ENCODE results near the gene SYMPK.

DNA sequence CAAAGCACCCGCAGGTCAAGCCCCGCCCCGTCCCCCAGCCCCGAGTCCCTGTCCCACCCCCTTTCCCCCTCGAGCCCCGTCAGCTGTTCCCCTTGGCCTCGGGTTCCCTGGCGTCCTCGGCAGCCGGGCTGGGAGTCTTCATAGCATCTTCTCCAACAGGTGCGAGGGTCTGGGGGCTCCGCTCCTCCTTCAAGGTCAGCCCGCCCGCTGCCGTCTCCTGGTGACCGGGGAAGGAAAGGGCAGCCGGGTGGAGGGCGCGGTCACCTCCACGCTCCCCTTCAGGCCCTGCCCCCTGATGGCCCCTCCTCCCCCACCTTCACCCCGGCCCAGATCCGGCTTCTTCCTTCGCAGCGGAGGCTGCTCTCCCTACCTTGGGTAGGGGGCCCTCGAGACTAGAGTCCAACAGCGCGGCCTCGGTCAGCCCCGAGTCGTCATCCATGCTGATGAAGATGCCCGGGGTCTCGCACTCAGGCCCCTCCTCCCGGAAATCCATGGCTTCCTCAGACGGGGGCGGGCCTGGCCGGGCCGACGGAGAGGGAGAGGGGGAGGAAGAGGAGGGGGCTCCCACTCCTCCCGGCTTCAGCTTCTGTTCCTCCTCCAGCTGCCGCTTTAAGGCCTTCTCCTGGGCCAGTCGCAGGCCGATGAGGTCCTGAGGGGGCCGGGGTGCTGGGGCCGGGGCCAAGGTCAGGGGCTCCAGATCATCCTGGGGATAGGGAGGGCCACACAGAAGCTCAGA lies 47.3 kb downstream of the SYMPK start:
- TF ChIP-seq, protein P1, sequence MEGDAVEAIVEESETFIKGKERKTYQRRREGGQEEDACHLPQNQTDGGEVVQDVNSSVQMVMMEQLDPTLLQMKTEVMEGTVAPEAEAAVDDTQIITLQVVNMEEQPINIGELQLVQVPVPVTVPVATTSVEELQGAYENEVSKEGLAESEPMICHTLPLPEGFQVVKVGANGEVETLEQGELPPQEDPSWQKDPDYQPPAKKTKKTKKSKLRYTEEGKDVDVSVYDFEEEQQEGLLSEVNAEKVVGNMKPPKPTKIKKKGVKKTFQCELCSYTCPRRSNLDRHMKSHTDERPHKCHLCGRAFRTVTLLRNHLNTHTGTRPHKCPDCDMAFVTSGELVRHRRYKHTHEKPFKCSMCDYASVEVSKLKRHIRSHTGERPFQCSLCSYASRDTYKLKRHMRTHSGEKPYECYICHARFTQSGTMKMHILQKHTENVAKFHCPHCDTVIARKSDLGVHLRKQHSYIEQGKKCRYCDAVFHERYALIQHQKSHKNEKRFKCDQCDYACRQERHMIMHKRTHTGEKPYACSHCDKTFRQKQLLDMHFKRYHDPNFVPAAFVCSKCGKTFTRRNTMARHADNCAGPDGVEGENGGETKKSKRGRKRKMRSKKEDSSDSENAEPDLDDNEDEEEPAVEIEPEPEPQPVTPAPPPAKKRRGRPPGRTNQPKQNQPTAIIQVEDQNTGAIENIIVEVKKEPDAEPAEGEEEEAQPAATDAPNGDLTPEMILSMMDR (IDR thresholded peaks at IDR 0.05; ENCODE audit: low read depth, low read length, poor library complexity, severe bottlenecking) = no peak
- no peak for TF ChIP-seq EZH2phosphoT487 (IDR thresholded peaks at IDR 0.05; ENCODE audit: borderline replicate concordance, low read length)

Measured in DOHH2 (cell line).